NCI-H1930 (cell line): ENCODE measurements around the gene MOG.

ENCODE experiments used
- DNase-seq, 2 experiments: peaks; one replicate each; lab custom pipeline; 2025; lab: John Stamatoyannopoulos, UW

The MOG gene

DNA sequence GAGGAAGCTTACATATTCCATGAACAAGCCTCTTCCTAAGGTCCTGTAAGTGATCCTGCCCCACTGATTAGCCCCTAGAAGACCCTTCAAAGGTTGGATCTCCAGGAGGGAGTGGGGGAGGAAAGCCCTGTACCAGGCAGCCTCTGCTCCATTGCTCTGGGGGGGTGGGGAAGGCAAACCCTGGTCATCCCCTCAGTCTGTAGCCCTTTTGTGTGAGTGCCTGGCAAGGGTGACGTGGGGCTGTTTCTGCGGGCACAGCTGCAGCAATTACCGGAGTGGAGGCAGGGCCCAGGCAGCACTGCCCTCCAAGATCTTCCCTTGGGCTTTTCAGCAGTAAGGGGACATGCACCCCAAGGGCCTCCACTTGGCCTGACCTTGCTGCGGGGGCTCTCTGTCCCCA lies at the start of gene MOG:
Gene MOG, plus strand, starts transcription at position 295 of the 400 bp plus-strand sequence. CDS start 118 bp downstream, outside the sequence.
- no peak for DNase-seq

DNA sequence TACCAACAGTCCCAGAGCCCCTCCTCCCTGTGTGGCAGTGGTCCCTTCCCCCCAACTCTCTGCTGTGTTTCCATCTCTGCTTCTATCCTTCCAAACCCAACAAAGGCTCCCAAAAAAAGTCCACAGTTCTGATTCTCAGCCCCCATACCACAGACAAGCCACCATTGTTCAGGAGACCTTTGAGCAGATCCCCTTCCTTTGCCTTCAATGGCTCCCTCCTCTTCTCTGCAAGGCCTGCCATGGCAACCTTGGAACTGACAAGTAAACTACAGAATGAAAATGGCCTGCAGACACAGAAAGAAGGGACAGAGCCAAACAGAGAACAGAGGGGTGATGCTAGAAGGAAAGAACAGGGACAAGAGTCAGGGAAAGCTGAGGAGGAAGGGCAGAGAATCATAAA lies 48.8 kb upstream of the MOG start:
- DNase-seq: no peak

DNA sequence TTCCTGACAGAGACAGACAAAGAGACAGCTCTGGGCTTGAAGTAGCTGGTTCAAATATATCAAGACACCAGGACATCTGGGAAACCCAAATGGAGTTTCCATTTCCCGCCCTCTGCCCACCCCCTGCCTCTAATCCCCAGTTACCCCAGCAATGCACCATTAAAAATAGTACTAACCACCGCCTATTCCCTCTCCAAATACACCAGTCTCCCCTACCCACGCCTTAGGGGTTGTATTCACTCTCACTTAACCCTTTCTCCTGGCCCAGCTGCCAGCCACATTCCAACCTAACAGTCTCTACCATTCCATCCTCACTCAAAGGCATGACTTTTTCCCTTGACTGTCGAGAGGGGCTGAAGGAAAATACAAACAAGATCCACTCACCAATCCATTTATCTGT lies 46.4 kb upstream of the MOG start:
- no peak for DNase-seq

DNA sequence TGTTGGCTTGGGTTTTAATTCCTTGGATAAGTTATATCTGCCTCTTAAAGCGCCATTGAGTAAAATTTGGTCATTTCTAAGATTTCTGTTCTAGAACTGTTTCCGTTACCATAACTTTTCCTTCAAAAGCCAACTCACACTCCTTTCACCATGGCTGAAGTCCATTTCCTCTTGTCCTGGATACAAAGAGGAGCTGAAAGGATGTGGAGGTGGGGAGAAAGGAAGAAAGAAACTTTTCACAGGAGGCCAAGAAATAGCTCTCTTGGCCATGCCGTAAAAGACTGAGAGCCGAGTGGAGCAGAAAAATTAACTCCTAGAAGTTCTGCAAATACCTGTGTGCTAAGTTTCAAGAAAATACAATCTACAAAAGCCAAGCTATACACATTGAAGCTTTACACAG lies 45.5 kb upstream of the MOG start:
- no peak for DNase-seq

DNA sequence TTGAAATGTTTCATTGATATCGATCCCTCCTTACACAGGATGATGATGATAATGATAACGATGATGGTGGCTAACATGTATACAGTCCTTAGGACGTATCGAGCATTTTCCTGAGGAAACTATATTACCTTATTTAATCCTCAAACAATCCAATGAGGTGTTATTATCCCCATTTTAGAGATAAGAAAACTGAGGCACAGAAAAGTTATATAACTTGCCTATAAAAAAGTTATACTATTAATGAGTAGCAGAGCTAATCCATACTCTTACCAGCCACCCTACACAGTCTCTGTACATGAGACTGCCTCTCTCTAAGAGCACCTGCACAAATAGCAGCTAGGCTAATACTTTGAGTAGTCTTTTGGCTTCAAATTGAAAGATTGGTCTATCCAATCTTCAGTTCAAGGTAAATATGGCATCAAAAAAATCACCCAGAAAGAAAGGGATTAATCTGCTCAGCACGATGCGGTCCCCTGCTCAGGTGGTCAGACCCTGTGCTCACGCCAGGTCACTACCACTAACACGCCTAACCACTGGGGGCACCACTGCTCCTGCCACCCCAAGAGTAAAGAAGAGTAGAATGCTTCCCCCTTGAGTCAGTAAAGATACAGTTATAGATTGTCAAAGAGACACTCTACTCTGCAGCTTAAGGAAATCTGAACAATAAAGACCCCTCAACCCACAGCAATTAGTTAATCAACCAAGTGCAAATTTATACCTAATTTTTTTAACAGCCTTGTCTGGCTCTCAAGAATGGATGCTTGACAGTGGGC lies 38.9 kb upstream of the MOG start:
- DNase-seq: no peak

DNA sequence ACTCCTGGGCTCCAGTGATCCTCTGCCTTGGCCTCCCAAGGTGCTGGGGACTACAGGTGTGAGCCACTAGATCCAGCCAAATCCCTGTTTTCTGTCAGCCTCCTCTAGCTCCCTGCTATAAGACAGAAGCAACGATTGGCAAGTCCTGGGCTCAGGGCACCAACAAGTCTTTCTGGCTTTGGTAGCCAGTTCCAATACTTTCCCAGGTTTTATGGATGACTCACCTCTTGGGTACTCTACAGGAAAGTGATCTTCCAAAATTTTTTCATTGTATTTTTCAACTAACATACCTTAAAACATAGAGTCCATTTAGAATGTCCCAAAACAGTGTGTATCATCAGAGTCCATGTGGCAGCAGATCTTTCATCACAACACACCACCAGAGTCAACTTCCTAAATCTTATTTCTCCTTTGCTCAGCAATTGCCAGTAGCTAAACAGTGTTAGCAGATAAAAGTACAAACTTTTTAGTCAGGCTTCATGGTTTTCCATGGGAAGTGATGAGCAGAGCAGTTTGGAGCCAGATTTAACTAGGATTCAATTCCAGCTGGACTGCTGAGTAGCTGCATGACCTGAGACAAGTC lies 37.2 kb upstream of the MOG start:
- no peak for DNase-seq

DNA sequence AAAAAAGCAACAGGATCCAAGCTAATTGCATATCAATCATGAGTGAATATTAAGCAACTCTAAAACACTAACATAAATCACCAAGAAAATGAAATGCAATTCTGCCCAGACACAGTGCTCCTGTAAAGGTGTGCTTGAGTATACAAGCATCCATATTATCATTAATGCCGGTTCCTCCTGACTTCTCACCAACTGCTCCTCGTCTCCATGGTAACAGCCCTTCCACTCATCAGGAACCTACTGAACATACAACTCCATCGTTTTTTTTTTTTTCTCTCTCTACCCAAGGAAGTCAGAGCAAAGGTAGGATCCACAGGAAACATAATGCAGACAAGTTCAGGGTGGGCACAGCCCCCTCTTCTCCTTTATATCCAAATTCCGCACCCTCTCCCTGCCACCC lies 36.3 kb upstream of the MOG start:
- DNase-seq: no peak

DNA sequence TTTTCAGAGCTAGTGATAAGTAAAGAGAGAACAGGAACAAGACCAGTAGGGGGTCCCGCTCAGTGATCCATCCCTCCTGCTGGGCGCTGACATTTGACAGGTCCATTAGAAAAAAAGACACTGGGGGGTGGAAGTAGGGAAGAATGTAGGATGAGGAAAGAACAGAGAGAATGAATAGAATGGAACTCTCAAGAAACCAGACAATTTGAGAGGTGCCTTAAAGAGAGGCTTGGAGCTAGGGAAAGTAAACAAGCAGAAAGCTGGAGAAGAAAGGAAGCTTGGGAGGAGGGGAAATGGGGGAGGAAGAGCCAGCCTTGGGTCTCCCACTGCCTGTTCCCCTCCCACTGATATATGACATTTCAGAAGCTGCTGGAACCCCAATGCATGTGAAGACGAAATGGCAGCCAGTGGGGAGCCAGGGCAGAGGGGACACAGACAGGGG lies 32.4 kb upstream of the MOG start:
- no peak for DNase-seq

DNA sequence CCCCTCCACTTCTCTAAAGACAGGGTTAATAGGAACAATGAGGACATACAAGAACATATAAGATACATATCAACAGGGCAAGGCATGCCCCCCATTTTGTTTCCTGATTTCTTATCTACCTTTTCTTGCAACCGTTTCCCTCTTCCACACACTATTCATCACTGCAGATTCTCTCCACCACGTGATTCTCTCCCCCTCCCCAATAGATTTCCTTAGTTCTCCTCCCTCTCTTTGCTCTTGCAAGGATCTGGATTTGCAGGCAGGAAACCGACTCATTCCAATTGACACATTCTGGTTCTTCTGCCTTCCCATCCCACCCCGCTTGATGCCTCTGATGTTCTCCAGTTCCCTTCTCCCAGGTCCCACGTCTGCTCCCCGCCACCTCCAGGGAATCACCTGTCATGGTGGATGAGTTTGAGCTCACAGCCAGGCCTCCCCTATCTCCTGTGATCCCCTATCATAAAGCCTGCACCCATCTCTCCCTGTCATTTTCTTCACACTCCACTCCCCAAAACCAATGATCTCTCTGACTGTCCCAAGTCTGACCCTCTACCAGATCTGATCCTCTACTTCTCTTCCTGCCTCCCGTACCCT lies 31.5 kb upstream of the MOG start:
- DNase-seq: no peak

DNA sequence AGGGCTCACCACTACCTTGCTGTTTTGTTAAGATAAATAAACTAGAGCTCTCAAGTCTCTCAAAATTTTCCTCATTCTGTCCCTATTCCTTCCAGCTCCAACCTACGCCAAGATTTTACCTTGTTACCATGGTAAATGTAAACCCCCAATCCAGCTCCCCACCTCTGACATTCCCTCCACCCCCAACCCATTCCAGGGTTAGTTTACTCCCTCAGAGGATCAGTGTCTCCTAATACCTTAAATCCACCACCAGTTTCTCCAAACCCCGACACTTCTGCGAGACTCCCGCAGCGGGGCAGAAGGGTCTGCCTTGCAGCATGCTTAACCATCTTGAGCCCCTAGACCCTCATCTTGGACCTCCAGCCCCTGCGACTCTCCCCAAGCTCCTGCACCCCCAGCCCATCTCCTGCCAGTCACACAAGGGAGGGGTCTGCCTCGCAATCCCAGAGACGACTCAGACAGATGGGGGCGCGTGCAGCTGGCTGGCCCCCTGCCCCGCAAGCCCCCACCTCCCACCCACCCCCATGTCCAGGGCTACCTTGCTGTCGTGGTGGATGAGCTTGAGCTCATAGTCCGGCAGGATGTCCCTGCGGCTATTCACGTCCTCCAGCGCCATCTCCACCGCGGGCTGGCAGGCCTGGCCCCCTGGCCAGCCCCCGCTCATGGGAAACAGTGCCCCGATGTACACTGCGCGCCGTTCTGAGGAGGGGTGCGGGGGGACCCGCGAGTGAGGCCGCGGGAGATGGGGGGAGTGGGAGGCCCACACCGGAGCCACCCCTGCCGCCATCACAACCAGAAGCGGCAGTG lies 29.7 kb upstream of the MOG start:
- no peak for DNase-seq

DNA sequence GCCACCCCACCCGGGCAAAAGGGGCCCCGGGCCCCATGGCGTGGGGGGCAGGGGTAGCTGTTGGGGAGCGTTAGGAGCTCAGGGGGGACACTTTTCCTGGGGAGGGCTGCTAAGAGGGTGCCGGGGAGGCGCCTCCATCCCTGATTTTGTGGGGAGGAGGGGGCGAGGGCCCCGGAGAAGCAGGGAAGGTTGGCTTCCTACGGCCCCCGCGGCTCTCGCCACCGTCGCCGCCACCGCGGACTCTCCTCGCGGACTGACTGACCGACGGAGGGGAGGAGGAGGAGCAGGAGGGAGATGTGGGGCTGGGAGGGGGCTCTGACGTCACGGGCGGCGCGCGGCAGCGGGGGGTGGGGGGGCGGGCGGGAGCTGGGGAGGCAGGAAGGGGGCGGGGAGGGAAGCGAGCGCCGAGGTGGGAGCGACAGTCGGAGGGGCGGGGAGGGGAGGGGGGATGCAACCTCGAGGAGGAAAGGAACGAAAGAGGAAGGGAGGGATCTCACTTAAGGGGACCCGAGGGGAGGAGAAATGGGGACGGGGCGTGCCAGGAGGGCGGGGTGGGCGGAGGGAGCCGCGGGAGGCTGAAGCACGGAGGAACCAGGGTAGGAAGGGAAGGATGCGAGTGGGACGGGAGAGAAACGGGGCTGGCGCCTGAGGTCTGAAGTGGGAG lies 29.0 kb upstream of the MOG start:
- DNase-seq: peak; percentile 31 to 47

DNA sequence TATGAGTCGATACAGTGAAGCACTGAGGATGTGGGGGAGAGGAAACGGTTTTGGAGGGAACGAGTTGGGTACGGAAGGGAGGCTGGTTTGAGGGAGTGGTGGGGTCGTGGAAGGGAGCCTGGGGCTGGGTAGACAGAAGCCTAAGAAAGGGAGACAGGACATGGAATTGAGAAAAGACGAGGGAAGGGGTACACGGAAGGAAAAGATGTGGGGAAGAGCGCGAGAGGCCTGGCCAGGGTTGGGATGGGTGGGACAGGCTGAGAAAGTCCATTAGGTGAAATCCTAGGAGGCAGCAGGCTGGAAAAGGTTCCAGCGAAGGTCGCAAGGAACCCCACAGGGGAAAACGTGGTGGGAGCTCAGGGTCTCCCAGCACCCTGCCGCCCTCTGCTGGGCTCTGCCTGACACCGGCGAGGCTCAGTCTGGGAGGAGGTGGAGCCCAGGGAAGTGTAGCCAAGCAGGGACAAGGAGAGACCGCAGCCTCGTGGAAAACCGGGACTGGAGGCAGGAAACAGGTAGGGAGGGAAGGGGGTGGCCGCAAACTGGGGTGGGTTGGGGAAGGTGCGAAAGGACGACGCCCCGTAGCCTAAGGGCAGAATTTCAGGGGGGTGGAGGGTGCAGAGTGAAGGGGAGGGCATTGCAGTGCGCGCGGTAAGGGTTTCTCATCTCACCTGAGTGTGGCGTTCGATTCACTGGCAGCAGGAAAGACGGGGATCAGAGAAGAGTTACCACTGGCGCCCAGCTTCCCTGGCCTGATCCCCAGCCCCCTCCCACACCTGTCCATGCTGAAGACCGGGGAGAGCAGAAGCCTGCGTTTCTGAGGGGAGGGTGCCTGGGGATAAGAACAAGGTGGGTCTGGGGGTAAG lies 28.2 kb upstream of the MOG start:
- peak; percentile 75 to 81 for DNase-seq

DNA sequence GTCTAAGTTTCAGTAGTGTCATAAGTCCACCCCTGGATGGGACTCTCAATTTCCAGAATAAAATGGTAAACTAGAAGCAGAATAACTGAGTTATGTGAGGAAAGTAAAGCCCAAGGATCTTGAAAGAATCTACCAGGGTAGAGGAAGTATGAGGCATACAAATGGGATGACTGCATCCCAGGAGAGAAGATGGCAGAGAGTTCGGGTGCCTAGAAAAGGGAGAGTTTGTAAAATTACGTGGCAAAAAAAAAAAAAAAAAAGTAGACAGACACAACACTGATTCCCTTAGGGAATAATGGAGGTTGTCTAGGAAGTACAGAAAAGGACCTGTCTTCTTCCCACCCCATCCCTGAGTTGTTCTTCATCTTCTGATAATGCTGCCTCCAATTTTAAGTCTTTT lies 27.3 kb upstream of the MOG start:
- no peak for DNase-seq

DNA sequence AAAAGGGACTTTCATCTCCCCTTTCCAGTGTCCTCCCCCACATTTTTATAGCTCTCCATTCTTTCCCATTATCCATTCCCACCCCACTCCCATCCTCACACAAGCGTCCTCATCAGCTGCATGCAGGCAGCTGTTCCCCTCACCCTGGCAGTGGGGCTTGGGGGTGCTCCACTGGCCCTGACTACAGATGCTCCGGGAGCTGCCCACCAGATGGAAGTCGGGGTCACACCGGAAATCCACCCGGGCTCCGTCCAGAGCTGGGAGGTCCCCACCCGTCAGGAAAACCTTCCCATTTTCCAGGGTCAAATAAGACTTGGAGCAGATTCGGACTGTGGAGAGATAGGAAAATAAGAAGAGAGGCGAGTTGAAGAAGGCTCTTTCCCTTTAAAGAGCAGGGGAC lies 26.6 kb upstream of the MOG start:
- no peak for DNase-seq

DNA sequence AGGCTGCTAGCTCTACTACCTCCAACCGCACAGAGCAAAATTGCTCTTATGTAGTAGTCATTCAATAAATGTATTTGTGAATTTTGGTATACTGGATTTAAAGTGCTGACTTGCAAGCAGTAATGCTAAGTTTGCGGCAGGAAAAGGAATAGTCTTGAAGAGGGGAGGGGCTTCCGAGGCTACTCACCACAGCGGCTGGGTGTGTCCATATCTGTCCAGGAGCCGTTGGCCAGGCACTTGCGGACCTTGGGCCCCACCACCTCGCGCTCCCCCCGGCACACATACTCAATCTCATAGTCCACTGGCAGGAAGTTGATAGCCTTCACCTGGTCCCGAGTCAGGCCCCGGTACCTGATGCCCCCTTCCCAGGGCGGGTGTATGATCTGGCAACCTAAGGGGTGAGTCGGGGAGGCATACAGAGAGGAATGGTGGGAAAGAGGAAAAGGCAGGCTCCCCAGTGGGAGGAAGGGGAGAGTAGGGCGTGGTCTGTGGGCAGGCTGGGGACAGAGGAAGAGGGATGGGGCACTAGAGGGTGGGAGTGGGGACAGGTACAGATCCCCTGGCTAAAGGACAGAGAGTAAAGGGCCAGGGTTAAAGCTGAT lies 25.6 kb upstream of the MOG start:
- DNase-seq: no peak

DNA sequence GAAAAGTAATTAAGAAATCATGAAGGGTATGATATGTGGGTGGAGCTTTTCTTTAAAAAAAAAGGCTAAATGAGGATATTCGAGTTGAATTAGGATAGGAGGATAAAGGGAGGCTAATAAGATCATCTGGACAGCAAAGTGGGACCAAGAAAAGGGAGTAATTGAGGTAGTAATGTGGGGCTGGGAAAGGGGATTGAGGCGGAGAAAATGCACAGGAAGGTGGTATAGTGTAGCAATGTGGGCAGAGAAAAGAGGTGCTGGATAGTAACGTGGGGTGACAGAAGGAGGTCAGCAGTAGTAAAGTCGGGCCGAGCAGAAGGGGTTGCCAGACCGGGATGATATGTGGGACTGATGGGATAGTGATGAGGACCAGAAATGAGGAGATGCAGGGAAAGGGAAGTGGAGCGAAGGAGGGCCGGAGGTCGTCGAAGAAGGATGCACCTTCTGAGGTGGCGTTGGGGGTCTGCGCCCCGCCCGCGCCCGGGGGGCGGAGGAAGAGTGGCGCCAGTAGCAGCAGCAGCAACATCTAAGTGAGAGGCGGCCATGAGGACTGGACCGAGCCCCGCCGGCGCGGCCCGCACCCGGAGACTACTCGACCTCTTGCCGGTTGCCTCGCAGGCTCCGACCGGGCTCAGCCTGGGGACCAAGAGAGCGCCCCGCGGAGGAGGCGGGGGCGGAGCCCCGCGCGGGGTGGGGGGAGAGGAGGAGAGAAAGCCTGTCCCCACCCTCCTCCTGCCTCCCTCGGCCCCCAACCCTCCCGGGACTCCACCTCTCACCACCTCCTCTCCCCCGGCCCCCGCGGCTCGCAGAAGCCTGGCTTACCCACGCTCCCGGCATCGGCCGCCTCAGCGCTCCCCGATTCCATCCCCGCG lies 24.8 kb upstream of the MOG start:
- DNase-seq: peak; percentile 39 to 50

DNA sequence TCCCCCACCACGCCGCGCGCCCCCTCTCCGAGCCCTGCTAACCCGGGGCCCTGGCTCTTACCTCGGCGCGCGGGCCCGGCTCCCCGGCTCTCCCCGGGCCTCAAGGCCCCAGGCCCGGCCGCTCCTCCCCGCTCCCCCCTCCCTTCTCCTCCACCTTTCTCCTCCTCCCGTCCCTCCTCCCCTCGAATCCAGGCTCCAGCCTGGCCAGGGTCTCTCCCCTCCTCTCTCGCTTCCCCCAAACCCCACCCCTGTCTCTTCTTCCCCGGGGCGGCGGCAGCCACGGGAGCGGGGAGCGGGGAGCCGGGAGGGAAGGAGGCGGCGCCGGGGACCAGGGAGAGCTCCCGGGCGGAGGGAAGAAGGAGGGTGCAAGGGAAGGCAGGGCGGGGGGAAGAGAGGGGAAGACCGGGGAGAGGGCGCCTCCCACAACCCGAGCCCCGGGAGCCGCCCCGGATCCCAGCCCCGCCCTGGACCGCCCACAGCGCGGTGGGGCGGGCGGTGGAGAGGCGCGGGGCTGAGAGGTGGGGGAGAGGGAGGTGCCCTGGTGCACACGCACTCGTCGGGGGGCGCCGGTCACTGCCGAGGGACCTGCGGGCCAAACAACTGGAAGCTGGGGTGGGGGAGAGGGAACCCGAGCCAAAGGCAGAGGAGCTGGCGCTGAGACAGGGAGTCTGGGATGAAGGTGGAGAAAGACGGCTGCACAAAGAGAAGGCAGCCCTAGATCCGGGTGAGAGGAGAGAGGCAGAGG lies 23.9 kb upstream of the MOG start, which contains the start of gene GABBR1:
Gene GABBR1, minus strand, starts transcription at position 395 of the 745 bp plus-strand sequence. CDS start 798 bp downstream, outside the sequence.
- DNase-seq: peak; percentile 85 to 86

DNA sequence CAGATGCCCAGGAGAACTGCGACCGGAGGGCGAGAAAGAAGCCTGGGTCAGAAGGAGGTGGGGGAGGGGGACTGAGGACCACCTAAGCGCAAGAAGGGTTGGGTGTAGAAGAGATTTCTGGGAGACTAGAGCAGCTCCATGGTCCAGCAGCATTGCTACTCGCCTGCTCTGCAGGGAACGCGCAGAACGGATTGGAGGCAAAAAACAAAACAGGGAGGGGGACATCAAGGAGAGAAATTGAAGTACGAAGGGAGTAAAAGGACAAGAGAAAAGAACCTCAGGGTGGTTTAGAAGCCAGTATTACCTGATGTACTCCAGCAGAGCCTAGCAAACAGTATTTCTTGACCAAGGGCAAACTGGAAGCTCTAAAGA lies 23.4 kb upstream of the MOG start:
- no peak for DNase-seq

DNA sequence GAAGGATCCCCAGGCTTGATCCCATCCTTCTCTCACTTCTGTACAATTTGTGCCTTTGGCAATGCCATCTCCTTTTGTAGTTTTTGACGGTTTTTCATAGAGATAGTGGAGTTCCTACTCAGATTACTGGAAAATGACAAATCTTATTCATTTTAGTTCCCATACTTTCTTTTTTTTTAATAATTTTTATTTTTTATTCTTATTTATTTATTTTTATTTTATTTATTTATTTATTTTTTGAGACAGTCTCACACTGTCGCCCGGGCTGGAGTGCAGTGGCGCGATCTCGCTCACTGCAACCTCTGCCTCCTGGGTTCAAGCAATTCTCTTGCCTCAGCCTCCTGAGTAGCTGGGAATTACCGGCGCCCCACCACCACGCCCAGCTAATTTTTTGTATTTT lies 19.6 kb upstream of the MOG start:
- DNase-seq: no peak
